ENCODE data around the gene NKD2.

The NKD2 gene

GRCh38 chr5:978693-979092 lies 29.9 kb upstream of the NKD2 start:
- DNase-seq (ENCODE audit: low spot score) = no peak

- no peak for DNase-seq (ENCODE audit: low spot score)
Measured at GRCh38 chr5:979100-979817, 29.3 kb upstream of the NKD2 start.

GRCh38 chr5:980001-980588 lies 28.5 kb upstream of the NKD2 start:
- no peak for DNase-seq (ENCODE audit: low spot score)

GRCh38 chr5:980966-981365 lies 27.6 kb upstream of the NKD2 start:
- no peak for DNase-seq (ENCODE audit: low spot score)

GRCh38 chr5:981456-981855 lies 27.1 kb upstream of the NKD2 start:
- no peak for DNase-seq (ENCODE audit: low spot score)

GRCh38 chr5:982377-983237 lies 26.0 kb upstream of the NKD2 start:
- no peak for DNase-seq (ENCODE audit: low spot score)

- DNase-seq (ENCODE audit: low spot score) = no peak
Measured at GRCh38 chr5:983238-983524, 25.4 kb upstream of the NKD2 start.

- no peak for DNase-seq (ENCODE audit: low spot score)
Measured at GRCh38 chr5:983568-983967, 25.0 kb upstream of the NKD2 start.

- no peak for DNase-seq (ENCODE audit: low spot score)
Measured at GRCh38 chr5:984774-985173, 23.8 kb upstream of the NKD2 start.

GRCh38 chr5:987761-988160 lies 20.8 kb upstream of the NKD2 start:
- DNase-seq (ENCODE audit: low spot score) = no peak

- DNase-seq (ENCODE audit: low spot score) = no peak
Measured at GRCh38 chr5:988322-988721, 20.3 kb upstream of the NKD2 start.

- DNase-seq (ENCODE audit: low spot score) = no peak
Measured at GRCh38 chr5:989961-990530, 18.6 kb upstream of the NKD2 start.

GRCh38 chr5:991472-992267 lies 16.9 kb upstream of the NKD2 start:
- no peak for DNase-seq (ENCODE audit: low spot score)

- no peak for DNase-seq (ENCODE audit: low spot score)
Measured at GRCh38 chr5:994272-994607, 14.4 kb upstream of the NKD2 start.

- no peak for DNase-seq (ENCODE audit: low spot score)
Measured at GRCh38 chr5:994821-995220, 13.8 kb upstream of the NKD2 start.

GRCh38 chr5:995318-995717 lies 13.3 kb upstream of the NKD2 start:
- DNase-seq (ENCODE audit: low spot score) = no peak

- no peak for DNase-seq (ENCODE audit: low spot score)
Measured at GRCh38 chr5:997001-997474, 11.6 kb upstream of the NKD2 start.

- DNase-seq (ENCODE audit: low spot score) = no peak
Measured at GRCh38 chr5:997711-998110, 10.9 kb upstream of the NKD2 start.

- DNase-seq (ENCODE audit: low spot score) = no peak
Measured at GRCh38 chr5:998246-999031, 10.2 kb upstream of the NKD2 start.

GRCh38 chr5:999032-999501 lies 9.5 kb upstream of the NKD2 start:
- no peak for DNase-seq (ENCODE audit: low spot score)

- no peak for DNase-seq (ENCODE audit: low spot score)
Measured at GRCh38 chr5:999724-1000123, 8.9 kb upstream of the NKD2 start.

Data from CD4-positive, alpha-beta T cell treated with Interleukin-15 for 4 hours (primary cell).